ENCODE results near the gene DYNC1H1.

- TF ChIP-seq CTCF (IDR thresholded peaks at IDR 0.05; ENCODE audit: poor library complexity, severe bottlenecking) (no peak), RAD21 (conservative IDR thresholded peaks at IDR 0.05) (no peak), EZH2 (IDR thresholded peaks at IDR 0.05; ENCODE audit: borderline replicate concordance, insufficient read depth, low read length, poor library complexity, severe bottlenecking) (no peak), EP300 (conservative IDR thresholded peaks at IDR 0.05; ENCODE audit: poor library complexity, severe bottlenecking) (no peak), SMC3 (conservative IDR thresholded peaks at IDR 0.05; ENCODE audit: poor library complexity) (no peak), REST (IDR thresholded peaks at IDR 0.05; ENCODE audit: borderline replicate concordance) (no peak), POLR2AphosphoS5 (IDR thresholded peaks at IDR 0.05) (no peak), MXI1 (conservative IDR thresholded peaks at IDR 0.05; ENCODE audit: poor library complexity, severe bottlenecking) (no peak)
These were observed 121.1 kb downstream of the DYNC1H1 start for GRCh38 chr14:102085488-102085887.
